ENCODE data around the gene PCDH9.

The PCDH9 gene

GRCh38 chr13:66714795-66715194 is 515.3 kb downstream of the PCDH9 start:
- DNase-seq, result no peak

- no peak for DNase-seq
Observed at GRCh38 chr13:66704110-66704509, 526.0 kb downstream of the PCDH9 start.

- DNase-seq, result no peak
Observed at GRCh38 chr13:66703597-66703996, 526.5 kb downstream of the PCDH9 start.

- DNase-seq, result no peak
Observed at GRCh38 chr13:66700117-66700601, 530.0 kb downstream of the PCDH9 start.

- no peak for DNase-seq
Observed at GRCh38 chr13:66693656-66694055, 536.5 kb downstream of the PCDH9 start.

GRCh38 chr13:66691149-66691548 is 539.0 kb downstream of the PCDH9 start:
- no peak for DNase-seq

- no peak for DNase-seq
Observed at GRCh38 chr13:66689628-66690027, 540.5 kb downstream of the PCDH9 start.

- no peak for DNase-seq
Observed at GRCh38 chr13:66689037-66689619, 541.0 kb downstream of the PCDH9 start.

GRCh38 chr13:66681403-66681802 is 548.7 kb downstream of the PCDH9 start:
- no peak for DNase-seq

GRCh38 chr13:66680031-66680430 is 550.1 kb downstream of the PCDH9 start:
- no peak for DNase-seq

GRCh38 chr13:66675620-66676019 is 554.5 kb downstream of the PCDH9 start:
- no peak for DNase-seq

- no peak for DNase-seq
Observed at GRCh38 chr13:66673401-66673800, 556.7 kb downstream of the PCDH9 start.

GRCh38 chr13:66665991-66666390 is 564.1 kb downstream of the PCDH9 start:
- DNase-seq, result no peak

GRCh38 chr13:66663711-66664110 is 566.4 kb downstream of the PCDH9 start:
- DNase-seq, result no peak

GRCh38 chr13:66663206-66663605 is 566.9 kb downstream of the PCDH9 start:
- DNase-seq, result no peak

GRCh38 chr13:66661336-66661735 is 568.8 kb downstream of the PCDH9 start:
- DNase-seq, result no peak

GRCh38 chr13:66660468-66660813 is 569.7 kb downstream of the PCDH9 start:
- no peak for DNase-seq

GRCh38 chr13:66659701-66660467 is 570.3 kb downstream of the PCDH9 start:
- DNase-seq, result no peak

- DNase-seq, result no peak
Observed at GRCh38 chr13:66659286-66659685, 570.9 kb downstream of the PCDH9 start.

GRCh38 chr13:66657165-66657881 is 572.8 kb downstream of the PCDH9 start:
- DNase-seq, result no peak

- DNase-seq, result no peak
Observed at GRCh38 chr13:66655847-66656454, 574.2 kb downstream of the PCDH9 start.

GRCh38 chr13:66644855-66645460 is 585.2 kb downstream of the PCDH9 start:
- no peak for DNase-seq

- no peak for DNase-seq
Observed at GRCh38 chr13:66640231-66640630, 589.9 kb downstream of the PCDH9 start.
